ENCODE data around the gene ITPRID2.

The ITPRID2 gene

GRCh38 chr2:181887045-181887444, 4.5 kb upstream of the ITPRID2 start:
- intact Hi-C loops (cut with DNase I; ENCODE audit: low total_unique reads) = no loop called here

GRCh38 chr2:181889776-181890175, 1.8 kb upstream of the ITPRID2 start:
- H3K4me3 ChIP-seq = no peak overlapping the region
- H3K4me1 ChIP-seq = peaks cover 0 to 46% (median 16%) of the 10 kb centered on the region in 4 donors
- TF ChIP-seq CTCF (IDR thresholded peaks at IDR 0.05) = no peak
- no peaks in the 10 kb centered on the region for H3K36me3 ChIP-seq
- H3K27me3 ChIP-seq = no peaks in the 10 kb centered on the region
- no peaks in the 10 kb centered on the region for H3K9me3 ChIP-seq
- intact Hi-C loops (cut with DNase I; ENCODE audit: low total_unique reads) = loop anchor here (10.0 kb wide), 1 partner anchor 825 kb away; the partner anchor contains the start of gene DNAJC10
- DNase-seq = no peak
- peak overlapping the region; percentile 98 for H3K27ac ChIP-seq

More at GRCh38 chr2:181887045-181887444, 4.5 kb upstream of the ITPRID2 start:
- Histone ChIP-seq H3K9me3 (no peaks in the 10 kb centered on the region), H3K27ac (no peak overlapping the region), H3K27me3 (no peaks in the 10 kb centered on the region), H3K4me3 (no peak overlapping the region), H3K4me1 (peaks cover 0 to 27% (median 12%) of the 10 kb centered on the region in 4 donors), H3K36me3 (no peaks in the 10 kb centered on the region)
- no peak for TF ChIP-seq CTCF (IDR thresholded peaks at IDR 0.05)
- DNase-seq = no peak

- Histone ChIP-seq H3K27ac (peak overlapping the region; percentile 98), H3K36me3 (no peaks in the 10 kb centered on the region), H3K27me3 (no peaks in the 10 kb centered on the region), H3K4me3 (no peak overlapping the region), H3K4me1 (peaks cover 0 to 51% (median 17%) of the 10 kb centered on the region in 4 donors), H3K9me3 (no peaks in the 10 kb centered on the region)
- no peak for TF ChIP-seq CTCF (IDR thresholded peaks at IDR 0.05)
- intact Hi-C loops (cut with DNase I; ENCODE audit: low total_unique reads) = loop anchor here (10.0 kb wide), 1 partner anchor 825 kb away; the partner anchor contains the start of gene DNAJC10
- DNase-seq = no peak
Observed at GRCh38 chr2:181890271-181890670, 1.3 kb upstream of the ITPRID2 start.

DNA sequence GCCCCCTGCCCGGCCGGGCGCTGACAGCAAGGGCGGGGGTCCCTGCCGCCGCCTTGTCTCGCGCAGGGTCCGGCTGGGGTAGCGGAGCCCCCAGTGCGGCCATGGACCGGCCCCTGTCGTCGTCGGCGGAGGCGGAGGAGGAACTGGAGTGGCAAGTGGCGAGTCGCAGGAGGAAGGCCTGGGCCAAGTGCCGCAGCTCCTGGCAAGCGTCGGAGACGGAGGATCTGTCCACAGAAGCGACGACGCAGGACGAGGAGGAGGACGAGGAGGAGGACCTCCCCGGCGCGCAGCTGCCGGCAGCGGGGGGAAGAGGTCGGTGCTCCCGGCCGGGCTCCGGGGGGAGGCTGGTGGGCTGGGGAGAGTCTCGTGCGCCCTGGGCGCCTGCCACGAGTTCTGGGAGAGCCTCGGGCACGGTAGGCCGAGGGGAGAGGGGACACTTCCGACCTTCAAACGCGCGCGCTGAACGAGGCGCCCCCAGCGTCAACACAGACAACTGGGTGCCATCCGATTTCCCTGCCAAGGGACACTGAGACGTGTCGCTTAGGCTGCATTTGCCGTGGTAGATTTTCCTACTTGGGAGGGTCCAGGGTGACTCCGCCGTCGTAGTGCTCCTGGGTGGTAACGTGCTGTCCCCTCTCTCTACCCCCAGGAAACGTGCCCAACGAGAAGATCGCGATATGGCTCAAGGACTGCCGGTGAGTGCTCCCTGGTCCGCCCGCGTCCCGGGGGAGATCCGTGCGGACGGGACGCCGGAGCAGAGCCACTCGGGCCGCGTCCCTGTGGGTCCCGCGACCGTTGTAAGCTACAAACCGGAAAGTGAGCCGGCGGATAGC, 652 bp downstream of the ITPRID2 start:
- peak overlapping the region; percentile 93 to 97 for H3K4me3 ChIP-seq
- H3K9me3 ChIP-seq = no peaks in the 10 kb centered on the region
- DNase-seq = peak; percentile 58 to 83
- H3K4me1 ChIP-seq = peaks cover 0 to 57% (median 16%) of the 10 kb centered on the region in 4 donors
- H3K36me3 ChIP-seq = no peaks in the 10 kb centered on the region
- TF ChIP-seq CTCF (IDR thresholded peaks at IDR 0.05) = peak in 1 of 2 experiments; percentile 15
- H3K27me3 ChIP-seq = no peaks in the 10 kb centered on the region
- H3K27ac ChIP-seq = peak overlapping the region; percentile 98
- intact Hi-C loops (cut with DNase I; ENCODE audit: low total_unique reads) = loop anchor here (10.0 kb wide), 1 partner anchor 823 kb away; the partner anchor contains the start of gene DNAJC10

GRCh38 chr2:181892799-181893435, 1.4 kb downstream of the ITPRID2 start:
- no peaks in the 10 kb centered on the region for H3K9me3 ChIP-seq
- peaks cover 0 to 63% (median 18%) of the 10 kb centered on the region in 4 donors for H3K4me1 ChIP-seq
- TF ChIP-seq CTCF (IDR thresholded peaks at IDR 0.05) = no peak
- no peaks in the 10 kb centered on the region for H3K27me3 ChIP-seq
- peak overlapping the region; percentile 93 to 97 for H3K4me3 ChIP-seq
- H3K27ac ChIP-seq = peak overlapping the region; percentile 98
- DNase-seq = no peak
- intact Hi-C loops (cut with DNase I; ENCODE audit: low total_unique reads) = loop anchor here (10.0 kb wide), 1 partner anchor 822 kb away; the partner anchor contains the start of gene DNAJC10
- no peaks in the 10 kb centered on the region for H3K36me3 ChIP-seq
